Body of pancreas (tissue), 4 donors: ENCODE data around the gene KRT3.

Experiments
- CTCF ChIP-seq, 7 experiments: fragments of 450-650 bp in 4 of 7; fragments of 200-600 bp in 3 of 7; sonication (generic) in 3 of 7; IDR thresholded peaks; one replicate each; pipeline ENCODE4 v1.5.1; 2016 to 2019; ENCODE audit warnings: antibody characterized with exemption in 7 of 7
- POLR2A ChIP-seq, 3 donors: fragments of 450-650 bp; IDR thresholded peaks; one replicate each; pipeline ENCODE4 v1.6.1; 2016; ENCODE audit warnings: antibody characterized with exemption in 3 of 3, mild to moderate bottlenecking in 2 of 3

GRCh38 chr12:52818388-52818787, 22.5 kb upstream of the KRT3 start:
- TF ChIP-seq CTCF (IDR thresholded peaks at IDR 0.05) (no peak), POLR2A (IDR thresholded peaks at IDR 0.05) (no peak)
